ENCODE results near the gene SH3RF2.

DNA sequence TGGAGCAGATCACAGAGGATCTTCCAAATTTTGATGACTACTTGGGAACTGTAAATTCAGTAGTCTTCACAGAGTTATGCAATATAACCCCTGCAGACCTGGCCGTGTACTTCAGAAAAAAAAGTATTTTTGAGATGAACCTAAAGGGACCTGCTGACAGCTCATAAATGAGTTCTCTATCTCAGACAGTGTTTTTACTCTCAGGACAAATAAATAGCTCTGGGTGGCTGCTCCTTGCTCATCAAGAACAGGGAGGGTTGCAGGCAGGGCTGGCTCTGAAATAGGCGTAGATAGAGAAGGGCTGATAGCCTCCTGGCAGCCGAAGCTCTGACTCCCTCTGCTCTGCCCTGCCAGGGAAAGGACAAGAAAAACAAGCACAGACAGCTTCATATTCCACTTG is 104.1 kb downstream of the SH3RF2 start:
- no peak for TF ChIP-seq GATA2 (IDR thresholded peaks at IDR 0.05; ENCODE audit: low read depth, low read length)
- TF ChIP-seq GATA3 (IDR thresholded peaks at IDR 0.05; ENCODE audit: low read depth, low read length): no peak
